ENCODE measurements around the gene TFF3.

Gene TFF3

GRCh38 chr21:42343556-42343955 lies 28.3 kb upstream of the TFF3 start:
- TF ChIP-seq REST (IDR thresholded peaks at IDR 0.05; ENCODE audit: insufficient read depth in 1 of 2, low read depth in 2 of 2, low read length in 2 of 2) = no peak
- no peak for TF ChIP-seq FOXP2 (optimal IDR thresholded peaks at IDR 0.05; ENCODE audit: borderline replicate concordance, extremely low read depth, extremely low read length, insufficient read depth)
- no peak for TF ChIP-seq POLR2AphosphoS5 (IDR thresholded peaks at IDR 0.05; ENCODE audit: low read depth, low read length)
- TF ChIP-seq TAF1 (IDR thresholded peaks at IDR 0.05; ENCODE audit: borderline replicate concordance, insufficient read depth, low read length) = no peak
- no peak for TF ChIP-seq SIN3A (IDR thresholded peaks at IDR 0.05; ENCODE audit: borderline replicate concordance, insufficient read depth, low read length)

- TF ChIP-seq FOXP2 (optimal IDR thresholded peaks at IDR 0.05; ENCODE audit: borderline replicate concordance, extremely low read depth, extremely low read length, insufficient read depth) (no peak), REST (IDR thresholded peaks at IDR 0.05; ENCODE audit: insufficient read depth in 1 of 2, low read depth in 2 of 2, low read length in 2 of 2) (no peak), SIN3A (IDR thresholded peaks at IDR 0.05; ENCODE audit: borderline replicate concordance, insufficient read depth, low read length) (no peak), POLR2AphosphoS5 (IDR thresholded peaks at IDR 0.05; ENCODE audit: low read depth, low read length) (no peak), TAF1 (IDR thresholded peaks at IDR 0.05; ENCODE audit: borderline replicate concordance, insufficient read depth, low read length) (no peak)
These were observed 27.9 kb upstream of the TFF3 start for GRCh38 chr21:42343101-42343500.

- no peak for TF ChIP-seq POLR2AphosphoS5 (IDR thresholded peaks at IDR 0.05; ENCODE audit: low read depth, low read length)
- no peak for TF ChIP-seq TAF1 (IDR thresholded peaks at IDR 0.05; ENCODE audit: borderline replicate concordance, insufficient read depth, low read length)
- no peak for TF ChIP-seq FOXP2 (optimal IDR thresholded peaks at IDR 0.05; ENCODE audit: borderline replicate concordance, extremely low read depth, extremely low read length, insufficient read depth)
- no peak for TF ChIP-seq REST (IDR thresholded peaks at IDR 0.05; ENCODE audit: insufficient read depth in 1 of 2, low read depth in 2 of 2, low read length in 2 of 2)
- TF ChIP-seq SIN3A (IDR thresholded peaks at IDR 0.05; ENCODE audit: borderline replicate concordance, insufficient read depth, low read length) = no peak
These were observed 26.8 kb upstream of the TFF3 start for GRCh38 chr21:42341776-42342542.

GRCh38 chr21:42340187-42341050 lies 25.2 kb upstream of the TFF3 start:
- TF ChIP-seq SIN3A (IDR thresholded peaks at IDR 0.05; ENCODE audit: borderline replicate concordance, insufficient read depth, low read length) (no peak), REST (IDR thresholded peaks at IDR 0.05; ENCODE audit: insufficient read depth in 1 of 2, low read depth in 2 of 2, low read length in 2 of 2) (no peak)

All from PFSK-1 (cell line).